NCI-H1436 treated with DMSO at 0.1 percent for 48 hours (cell line): ENCODE measurements around the gene GNA12.

Source experiments
- DNase-seq: peaks from one replicate; lab custom pipeline; 2025; lab: John Stamatoyannopoulos, UW

Gene GNA12

GRCh38 chr7:2844153-2845033 is at the start of gene GNA12:
TSS of gene GNA12 (minus strand) at chr7:2844308. CDS start at chr7:2844161, 147 bp downstream.
- DNase-seq, result peak; percentile 92

GRCh38 chr7:2893411-2893861 is 49.3 kb upstream of the GNA12 start:
- no peak for DNase-seq

GRCh38 chr7:2892549-2892948 is 48.4 kb upstream of the GNA12 start:
- DNase-seq, result no peak

DNA sequence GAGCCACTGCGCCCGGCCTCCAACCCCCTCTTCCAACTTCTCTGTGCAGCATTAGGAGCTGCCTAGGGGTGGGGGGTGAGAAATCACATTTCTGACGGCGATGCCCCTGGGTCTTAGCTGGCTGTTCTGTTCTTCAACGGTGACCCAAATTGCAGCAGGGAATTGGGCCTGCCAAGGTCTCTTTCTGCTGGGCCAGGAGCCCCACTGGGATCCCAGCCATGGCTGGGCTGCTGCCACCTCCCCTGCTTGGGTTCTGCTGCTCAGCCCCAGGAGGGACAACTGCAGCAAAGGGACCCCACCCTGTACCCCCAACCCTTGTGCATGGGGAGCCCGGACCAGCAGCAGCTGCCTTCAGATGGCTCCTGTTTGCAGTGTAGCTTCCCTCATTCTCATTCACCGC is 43.7 kb upstream of the GNA12 start:
- DNase-seq, result no peak

- DNase-seq, result no peak
These were observed 42.8 kb upstream of the GNA12 start for GRCh38 chr7:2886900-2887299.

DNA sequence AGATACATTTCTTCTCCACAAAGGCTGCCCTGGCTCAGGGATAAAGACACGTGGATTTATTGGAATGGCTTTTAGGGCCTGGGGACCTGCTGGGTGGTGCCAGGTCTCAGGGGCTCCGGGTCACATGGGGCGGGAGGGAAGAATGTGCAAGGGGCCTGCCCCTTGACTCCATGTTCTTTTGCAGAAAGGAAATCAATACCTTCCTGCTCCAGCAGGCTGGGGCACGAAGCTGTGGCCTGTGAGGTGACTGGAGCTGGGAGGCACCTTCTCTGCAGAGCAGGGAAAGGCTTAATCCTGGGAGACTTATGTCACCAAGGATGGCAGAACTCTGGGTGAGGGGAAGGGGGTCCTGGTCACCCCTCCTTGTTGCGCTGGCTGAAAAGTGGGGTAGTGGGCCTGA is 42.3 kb upstream of the GNA12 start:
- DNase-seq, result no peak

- no peak for DNase-seq
These were observed 40.1 kb upstream of the GNA12 start for GRCh38 chr7:2884161-2884560.

GRCh38 chr7:2883101-2883500 is 39.0 kb upstream of the GNA12 start:
- DNase-seq, result no peak

DNA sequence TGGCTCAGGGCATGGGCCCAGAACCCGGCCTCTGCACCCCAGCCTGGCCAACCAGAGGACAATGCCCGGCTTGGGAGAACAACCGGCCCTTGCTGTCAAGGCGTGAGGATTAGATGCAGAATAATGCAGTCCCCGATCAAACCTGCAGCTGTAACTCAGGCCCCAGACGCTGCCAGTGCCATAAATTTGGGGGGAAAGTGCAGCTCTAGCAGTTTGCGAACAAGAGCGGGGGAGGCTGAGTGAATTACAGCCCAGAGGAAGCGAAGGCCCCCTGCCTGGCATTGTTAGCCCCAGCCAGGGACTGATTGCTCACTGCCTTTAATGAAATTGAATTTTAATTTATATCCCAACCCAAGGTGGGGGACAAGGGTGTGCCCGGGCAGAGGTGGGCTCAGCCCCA is 38.0 kb upstream of the GNA12 start:
- DNase-seq, result no peak

DNA sequence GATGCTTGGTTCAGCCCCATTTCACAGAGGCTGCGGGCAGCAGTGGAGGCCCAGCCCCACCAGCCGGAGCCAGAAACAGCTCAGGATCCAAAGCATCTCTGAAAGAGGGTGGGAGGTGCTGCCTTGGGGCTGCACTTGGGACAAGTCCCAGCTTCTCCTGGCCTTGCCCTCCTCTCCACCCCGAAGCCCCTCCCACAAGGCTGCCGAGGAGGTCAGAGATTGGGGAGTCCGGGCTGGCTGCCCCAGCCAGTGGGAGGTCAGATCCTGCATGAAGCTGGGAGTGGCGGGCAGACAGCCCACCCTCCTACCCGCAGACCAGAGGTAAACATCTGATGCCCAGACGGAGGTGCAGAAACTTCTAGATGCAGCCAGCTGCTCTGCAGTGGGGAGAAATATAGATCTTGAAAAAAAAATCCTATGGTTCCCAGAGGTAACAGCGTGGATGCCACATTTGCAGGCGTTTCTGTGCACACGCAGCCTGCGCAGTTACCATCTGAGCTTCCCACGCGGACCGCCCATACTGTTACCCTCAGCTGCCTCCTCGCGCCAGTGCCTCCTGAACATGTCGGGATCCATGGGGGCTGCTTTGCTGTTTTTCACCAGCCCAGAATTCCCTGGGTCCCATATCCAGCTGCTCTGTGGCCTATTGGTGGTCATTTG is 36.9 kb upstream of the GNA12 start:
- DNase-seq, result no peak

- DNase-seq, result no peak
These were observed 35.9 kb upstream of the GNA12 start for GRCh38 chr7:2880051-2880450.

DNA sequence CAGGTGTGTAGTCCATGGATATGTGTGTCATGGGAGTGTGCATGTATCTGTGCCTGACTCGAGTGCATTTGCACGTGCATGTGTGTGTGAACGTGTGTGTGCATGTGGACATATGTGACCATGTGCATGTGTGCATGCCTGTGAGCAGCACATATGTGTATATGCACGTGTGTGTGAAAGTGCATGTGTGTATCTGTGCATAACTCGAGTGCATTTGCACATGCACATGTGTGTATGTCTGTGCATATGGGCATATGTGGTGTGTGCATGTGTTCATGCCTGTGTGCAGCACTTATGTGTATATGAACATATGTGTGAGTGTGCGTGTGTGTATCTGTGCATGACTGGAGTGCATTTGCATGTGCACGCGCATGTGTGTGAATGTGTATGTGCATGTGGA is 35.2 kb upstream of the GNA12 start:
- DNase-seq, result no peak

DNA sequence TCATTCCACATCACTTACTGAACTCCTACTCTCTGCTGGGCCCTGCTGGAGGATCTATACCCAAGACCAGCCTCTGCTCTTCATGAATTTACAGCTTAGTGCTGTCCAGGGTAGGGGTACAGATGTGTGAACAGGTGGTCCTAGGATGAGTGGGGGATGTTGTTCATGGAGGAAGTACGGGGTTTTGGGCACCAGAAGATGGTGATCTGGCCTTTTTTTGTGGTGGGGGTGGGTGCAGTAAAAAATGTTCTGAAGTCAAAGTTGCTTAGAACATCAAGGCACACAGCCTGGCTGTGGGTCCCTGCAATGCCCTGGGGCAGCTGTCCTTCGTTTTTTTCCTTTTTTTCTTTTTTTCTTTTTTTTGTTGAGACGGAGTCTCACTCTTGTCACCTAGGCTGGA is 34.2 kb upstream of the GNA12 start:
- no peak for DNase-seq

GRCh38 chr7:2876031-2876731 is 32.1 kb upstream of the GNA12 start:
- DNase-seq, result no peak

GRCh38 chr7:2873686-2874551 is 29.8 kb upstream of the GNA12 start:
- no peak for DNase-seq

DNA sequence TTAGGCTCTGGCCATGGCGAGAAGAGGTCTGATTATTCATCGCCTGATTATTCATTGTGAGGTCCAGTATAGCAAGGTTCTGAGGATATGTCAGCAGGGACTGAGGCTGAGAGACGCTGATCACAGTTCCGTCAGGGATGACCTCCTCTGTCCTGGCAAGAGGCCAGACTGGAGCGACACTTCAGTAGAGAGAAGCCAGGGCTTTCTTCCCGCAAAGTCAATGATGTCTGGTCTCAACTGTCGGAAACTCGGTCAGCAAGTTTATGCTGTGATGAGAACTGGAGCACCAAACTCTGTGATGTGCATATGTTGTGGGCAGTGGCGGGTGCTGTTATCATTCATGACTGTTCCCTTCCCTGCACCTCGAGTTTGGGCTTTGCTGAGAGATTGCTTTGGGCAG is 29.0 kb upstream of the GNA12 start:
- no peak for DNase-seq

DNA sequence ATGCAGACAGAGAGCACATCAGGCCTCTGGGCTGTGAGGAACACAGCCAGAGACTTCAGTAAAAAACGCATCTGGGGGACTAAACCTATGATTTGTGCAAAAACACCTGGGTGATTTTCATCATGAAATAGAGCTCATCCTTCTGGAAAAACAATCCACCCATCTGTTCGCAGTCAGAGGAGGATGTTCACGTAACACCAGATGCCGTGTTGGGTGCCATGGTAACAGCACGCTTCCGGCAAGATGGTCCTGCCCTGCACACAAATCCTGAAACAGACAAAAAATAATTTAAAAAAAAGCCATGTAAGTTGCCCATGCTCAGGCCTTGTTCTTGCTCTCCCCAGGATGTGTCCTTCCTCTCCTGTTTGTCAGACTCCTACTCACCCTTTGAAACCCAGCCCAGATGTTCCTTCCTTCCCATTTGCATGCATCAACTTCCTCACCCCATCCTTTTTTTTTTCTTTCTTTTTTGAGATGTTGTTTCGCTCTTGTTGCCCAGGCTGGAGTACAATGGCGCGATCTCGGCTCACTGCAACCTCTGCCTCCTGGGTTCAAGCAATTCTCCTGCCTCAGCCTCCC is 28.3 kb upstream of the GNA12 start:
- no peak for DNase-seq

GRCh38 chr7:2870471-2870931 is 26.4 kb upstream of the GNA12 start:
- no peak for DNase-seq

- DNase-seq, result no peak
These were observed 25.9 kb upstream of the GNA12 start for GRCh38 chr7:2869981-2870380.

DNA sequence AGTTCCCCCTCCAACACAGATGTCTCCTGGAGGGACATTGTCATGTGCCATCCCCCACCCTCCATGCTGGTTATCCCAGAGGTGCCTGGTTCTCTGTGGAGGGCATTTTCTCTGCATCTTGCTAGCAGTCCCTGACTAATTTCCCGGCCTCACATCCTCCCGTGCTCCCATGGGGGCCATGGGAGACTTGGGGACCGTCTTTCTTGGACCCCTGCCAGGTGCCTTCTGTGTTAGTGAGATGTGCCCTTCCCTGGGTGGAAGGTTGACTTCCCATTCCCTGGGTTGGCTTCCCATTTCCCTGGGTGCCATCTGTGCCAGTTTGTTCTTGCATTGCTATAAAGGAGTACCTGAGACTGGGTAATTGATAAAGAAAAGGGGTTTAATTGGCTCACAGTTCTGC is 22.5 kb upstream of the GNA12 start:
- DNase-seq, result no peak

DNA sequence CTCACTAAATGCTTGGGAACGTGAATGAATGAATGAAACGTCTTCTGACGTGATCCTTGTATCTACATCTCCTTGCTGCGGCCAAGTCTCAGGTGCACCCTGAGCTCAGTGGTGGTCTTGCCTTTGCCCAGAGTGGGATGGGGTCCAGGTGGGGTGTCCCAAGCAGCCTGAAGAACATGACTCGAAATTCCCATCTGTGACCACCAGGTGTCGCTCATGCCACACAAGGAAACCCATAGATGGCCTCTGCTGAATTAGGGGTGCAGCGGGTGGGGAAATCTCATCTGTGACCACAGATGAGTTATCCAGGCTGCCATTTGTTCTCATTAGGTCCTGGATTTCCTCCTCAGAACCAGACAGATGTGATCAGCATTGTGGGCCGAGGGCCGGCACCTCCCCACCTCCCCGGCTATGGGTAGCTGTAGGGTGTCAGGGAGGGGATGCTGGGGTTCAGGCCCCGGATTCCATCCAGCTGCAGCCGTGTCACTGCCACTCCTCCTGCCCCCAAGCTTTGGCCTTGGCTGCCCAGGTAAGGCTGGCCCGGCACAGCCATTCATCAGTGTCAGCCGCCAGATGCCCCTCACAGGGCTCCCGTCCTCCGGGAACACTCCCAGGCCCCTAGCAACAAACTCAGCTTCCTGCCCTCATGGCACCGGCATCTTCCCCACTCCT is 21.0 kb upstream of the GNA12 start:
- no peak for DNase-seq
